ENCODE measurements around the gene SIGLEC8.

Gene SIGLEC8

GRCh38 chr19:51489113-51489512 is 30.9 kb upstream of the SIGLEC8 start:
- H3K9me3 ChIP-seq (ENCODE audit: insufficient read depth, low read length), result no peaks in the 10 kb centered on the region
- peaks cover 37% of the 10 kb centered on the region for H3K27me3 ChIP-seq (ENCODE audit: low read depth, low read length)
- H3K79me2 ChIP-seq (ENCODE audit: low read length), result no peaks in the 10 kb centered on the region
- TF ChIP-seq CTCF (IDR thresholded peaks at IDR 0.05; ENCODE audit: low read depth, low read length), result no peak
- no peak for TF ChIP-seq EZH2phosphoT487 (IDR thresholded peaks at IDR 0.05; ENCODE audit: low read depth)
- H3K4me1 ChIP-seq (ENCODE audit: low read length), result no peaks in the 10 kb centered on the region
- no peaks in the 10 kb centered on the region for H4K20me1 ChIP-seq (ENCODE audit: insufficient read depth, low read length)
- H2AFZ ChIP-seq (ENCODE audit: low read depth, low read length), result no peak overlapping the region
- no peak overlapping the region for H3K9ac ChIP-seq (ENCODE audit: low read length)
- H3K36me3 ChIP-seq (replicated peaks; ENCODE audit: low read depth, low read length), result no peaks in the 10 kb centered on the region
- no peak overlapping the region for H3K4me2 ChIP-seq (ENCODE audit: low read length)
- H3K27ac ChIP-seq (ENCODE audit: low read length), result no peak overlapping the region
- H3K4me3 ChIP-seq (ENCODE audit: low read length), result no peak overlapping the region

GRCh38 chr19:51488491-51488890 is 30.2 kb upstream of the SIGLEC8 start:
- Histone ChIP-seq H3K9ac (ENCODE audit: low read length) (no peak overlapping the region), H3K36me3 (replicated peaks; ENCODE audit: low read depth, low read length) (no peaks in the 10 kb centered on the region), H4K20me1 (ENCODE audit: insufficient read depth, low read length) (no peaks in the 10 kb centered on the region), H3K9me3 (ENCODE audit: insufficient read depth, low read length) (no peaks in the 10 kb centered on the region), H3K4me3 (ENCODE audit: low read length) (no peak overlapping the region), H3K27ac (ENCODE audit: low read length) (no peak overlapping the region), H3K4me1 (ENCODE audit: low read length) (no peaks in the 10 kb centered on the region), H3K79me2 (ENCODE audit: low read length) (no peaks in the 10 kb centered on the region), H3K4me2 (ENCODE audit: low read length) (no peak overlapping the region), H2AFZ (ENCODE audit: low read depth, low read length) (no peak overlapping the region), H3K27me3 (ENCODE audit: low read depth, low read length) (peaks cover 36% of the 10 kb centered on the region)
- TF ChIP-seq EZH2phosphoT487 (IDR thresholded peaks at IDR 0.05; ENCODE audit: low read depth), result no peak
- no peak for TF ChIP-seq CTCF (IDR thresholded peaks at IDR 0.05; ENCODE audit: low read depth, low read length)

DNA sequence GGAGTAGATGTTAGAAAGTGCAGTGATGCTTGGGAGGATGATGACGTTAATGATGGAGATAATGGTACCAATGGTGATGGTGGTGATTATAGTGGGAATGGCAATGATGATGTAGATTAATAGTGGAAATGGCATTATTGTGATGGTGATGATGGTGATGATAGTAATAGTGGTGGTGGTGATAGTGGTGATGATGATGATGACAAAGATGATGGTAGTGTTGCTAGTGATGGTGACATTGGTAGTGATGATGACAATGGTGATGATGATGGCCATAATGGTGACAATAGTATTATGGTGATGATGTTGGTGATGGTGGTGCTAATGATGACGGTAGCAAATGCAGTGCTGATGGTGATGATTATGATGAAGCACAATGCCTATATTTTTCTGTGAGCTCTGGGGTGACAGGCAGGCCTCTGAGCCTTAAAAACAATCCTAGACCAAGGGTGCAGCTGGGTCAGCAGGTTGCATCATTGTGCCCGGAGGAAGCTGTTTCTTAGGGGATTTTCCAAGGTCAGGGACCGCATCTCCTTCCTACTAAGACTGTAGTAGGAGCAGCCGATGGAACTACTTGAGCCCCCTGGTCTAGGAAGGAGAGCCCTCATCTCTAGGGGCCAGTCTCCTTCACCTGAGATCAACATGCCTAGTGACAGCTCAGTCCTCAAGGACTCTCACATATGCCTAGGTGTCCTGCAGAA is 27.9 kb upstream of the SIGLEC8 start:
- H3K9me3 ChIP-seq (ENCODE audit: insufficient read depth, low read length), result no peaks in the 10 kb centered on the region
- no peak overlapping the region for H2AFZ ChIP-seq (ENCODE audit: low read depth, low read length)
- no peak overlapping the region for H3K9ac ChIP-seq (ENCODE audit: low read length)
- no peak for TF ChIP-seq CTCF (IDR thresholded peaks at IDR 0.05; ENCODE audit: low read depth, low read length)
- no peak for TF ChIP-seq EZH2phosphoT487 (IDR thresholded peaks at IDR 0.05; ENCODE audit: low read depth)
- H3K4me2 ChIP-seq (ENCODE audit: low read length), result no peak overlapping the region
- no peak overlapping the region for H3K4me3 ChIP-seq (ENCODE audit: low read length)
- H4K20me1 ChIP-seq (ENCODE audit: insufficient read depth, low read length), result no peaks in the 10 kb centered on the region
- H3K79me2 ChIP-seq (ENCODE audit: low read length), result no peaks in the 10 kb centered on the region
- H3K36me3 ChIP-seq (replicated peaks; ENCODE audit: low read depth, low read length), result no peaks in the 10 kb centered on the region
- H3K27ac ChIP-seq (ENCODE audit: low read length), result no peak overlapping the region
- H3K4me1 ChIP-seq (ENCODE audit: low read length), result no peaks in the 10 kb centered on the region
- peaks cover 21% of the 10 kb centered on the region for H3K27me3 ChIP-seq (ENCODE audit: low read depth, low read length)

DNA sequence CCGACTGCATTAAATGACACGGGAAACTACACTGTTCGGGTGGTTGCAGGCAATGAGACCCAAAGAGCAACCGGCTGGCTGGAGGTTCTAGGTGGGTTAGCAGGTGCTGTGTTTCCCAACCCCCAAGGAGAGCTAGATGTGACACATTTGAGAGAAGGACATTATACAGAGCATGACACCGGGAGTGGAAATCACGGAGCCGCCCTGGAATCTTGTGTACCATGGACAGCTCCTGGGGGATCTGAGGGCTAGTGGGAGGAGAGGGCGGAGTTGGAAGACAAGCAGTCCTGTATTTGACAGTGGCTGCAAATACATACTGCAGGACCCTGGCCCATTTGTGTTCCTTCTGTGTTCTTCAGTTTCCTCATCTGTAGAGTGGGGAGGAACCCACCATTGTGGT is 22.3 kb upstream of the SIGLEC8 start:
- Histone ChIP-seq H4K20me1 (ENCODE audit: insufficient read depth, low read length) (no peaks in the 10 kb centered on the region), H2AFZ (ENCODE audit: low read depth, low read length) (no peak overlapping the region), H3K4me1 (ENCODE audit: low read length) (no peaks in the 10 kb centered on the region), H3K27me3 (ENCODE audit: low read depth, low read length) (peaks cover 38% of the 10 kb centered on the region), H3K36me3 (replicated peaks; ENCODE audit: low read depth, low read length) (no peaks in the 10 kb centered on the region), H3K4me3 (ENCODE audit: low read length) (no peak overlapping the region), H3K79me2 (ENCODE audit: low read length) (no peaks in the 10 kb centered on the region), H3K9me3 (ENCODE audit: insufficient read depth, low read length) (0 out of 2 replicates have a peak, but pooled peaks cover 4% of the 10 kb centered on the region), H3K4me2 (ENCODE audit: low read length) (no peak overlapping the region), H3K9ac (ENCODE audit: low read length) (no peak overlapping the region), H3K27ac (ENCODE audit: low read length) (no peak overlapping the region)
- TF ChIP-seq EZH2phosphoT487 (IDR thresholded peaks at IDR 0.05; ENCODE audit: low read depth) (no peak), CTCF (IDR thresholded peaks at IDR 0.05; ENCODE audit: low read depth, low read length) (no peak)

All from OCI-LY3 (cell line).